Ascending aorta (tissue), 2 donors: ENCODE results near the gene PTPRB. TPM values are rescaled to one million over a fixed set of nuclear protein-coding genes. Genes with fewer than 3 reads are reported as not detected.

Experiments used
- DNase-seq, 2 donors: peaks; one replicate each; pipeline ENCODE4 v3.0.0-alpha.2; 2019; ENCODE audit warnings: low spot score in 2 of 2
- H3K27ac ChIP-seq, 2 donors: fragments of 200-600 bp; sonication (generic); one replicate each; pipeline ENCODE4 v1.5.1; 2016 to 2017; ENCODE audit warnings: mild to moderate bottlenecking in 1 of 2
- H3K27me3 ChIP-seq: fragments of 200-600 bp; sonication (generic); one replicate; pipeline ENCODE4 v1.5.1; 2017
- H3K36me3 ChIP-seq, 2 donors: fragments of 200-600 bp; sonication (generic); one replicate each; pipeline ENCODE4 v1.5.1; 2016
- H3K4me1 ChIP-seq, 2 donors: fragments of 200-600 bp; sonication (generic); one replicate each; pipeline ENCODE4 v1.5.1; 2016 to 2017; ENCODE audit warnings: mild to moderate bottlenecking in 1 of 2
- H3K4me3 ChIP-seq, 2 donors: fragments of 200-600 bp; sonication (generic); one replicate each; pipeline ENCODE4 v1.5.1; 2016 to 2017; ENCODE audit warnings: mild to moderate bottlenecking in 1 of 2
- H3K9me3 ChIP-seq, 2 donors: fragments of 200-600 bp; sonication (generic); one replicate each; pipeline ENCODE4 v1.5.1; 2016
- CTCF ChIP-seq, 3 experiments: fragments of 200-600 bp in 2 of 3; fragments of 450-650 bp in 1 of 3; sonication (generic) in 2 of 3; IDR thresholded peaks; one replicate each; pipeline ENCODE4 v1.5.1; 2016 to 2019; ENCODE audit warnings: antibody characterized with exemption in 3 of 3, mild to moderate bottlenecking in 1 of 3, moderate library complexity in 1 of 3
- intact Hi-C: fragments of 100-400 bp; cut with DNase I; formaldehyde crosslinking; loops from one replicate; pipeline ENCODE4 v1.15.1; 2023
- total RNA-seq: library from RNA; depleted of rRNA; stranded (reverse); fragments of >200 nt; gene quantifications from one replicate; pipeline ENCODE4 v1.1.0, GENCODE V29; 2016

Gene PTPRB
- total RNA-seq, 1 donor from 2014 or later: 49.5 TPM

DNA sequence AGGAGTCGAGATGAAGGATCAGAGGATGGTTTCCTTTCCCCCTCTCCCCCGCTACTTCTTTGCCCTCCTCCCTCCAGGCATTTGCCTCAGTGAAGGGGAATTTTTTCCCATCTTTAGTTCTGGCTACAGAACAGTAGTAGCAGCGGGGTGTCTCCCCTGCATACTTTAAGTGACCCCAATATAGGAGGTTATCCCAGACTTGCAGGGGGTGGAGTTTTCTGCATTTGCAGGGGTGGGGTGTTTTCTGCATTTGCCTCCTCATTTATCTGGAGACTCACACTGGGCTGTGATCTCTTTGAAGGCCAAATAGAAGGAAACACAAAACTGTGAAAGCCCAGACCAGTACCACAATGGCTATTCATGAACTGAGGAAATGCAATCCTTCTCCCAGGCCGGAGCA lies 19.8 kb downstream of the PTPRB start:
- no peaks in the 10 kb centered on the region for H3K9me3 ChIP-seq
- no peak for DNase-seq
- no peaks in the 10 kb centered on the region for H3K27me3 ChIP-seq
- intact Hi-C loops: no loop called here
- H3K27ac ChIP-seq: no peak overlapping the region
- no peaks in the 10 kb centered on the region for H3K36me3 ChIP-seq
- H3K4me1 ChIP-seq: no peaks in the 10 kb centered on the region
- H3K4me3 ChIP-seq: no peak overlapping the region
- TF ChIP-seq CTCF (IDR thresholded peaks at IDR 0.05): no peak

- DNase-seq: no peak
- Histone ChIP-seq H3K4me1 (no peaks in the 10 kb centered on the region), H3K9me3 (no peaks in the 10 kb centered on the region), H3K27me3 (no peaks in the 10 kb centered on the region), H3K36me3 (no peaks in the 10 kb centered on the region), H3K27ac (no peak overlapping the region), H3K4me3 (no peak overlapping the region)
- TF ChIP-seq CTCF (IDR thresholded peaks at IDR 0.05): no peak
- intact Hi-C loops: no loop called here
These were observed 21.9 kb downstream of the PTPRB start for GRCh38 chr12:70615174-70615866.

GRCh38 chr12:70609739-70610491 lies 27.3 kb downstream of the PTPRB start:
- Histone ChIP-seq H3K4me1 (no peaks in the 10 kb centered on the region), H3K36me3 (no peaks in the 10 kb centered on the region), H3K4me3 (peak overlapping the region; percentile 57 to 63), H3K27ac (no peak overlapping the region), H3K9me3 (no peaks in the 10 kb centered on the region), H3K27me3 (no peaks in the 10 kb centered on the region)
- intact Hi-C loops: no loop called here
- peak in 1 of 2 donors; percentile 66 for DNase-seq
- TF ChIP-seq CTCF (IDR thresholded peaks at IDR 0.05): no peak

- no peaks in the 10 kb centered on the region for H3K4me1 ChIP-seq
- H3K4me3 ChIP-seq: peak overlapping the region; percentile 57 to 63
- H3K36me3 ChIP-seq: no peaks in the 10 kb centered on the region
- TF ChIP-seq CTCF (IDR thresholded peaks at IDR 0.05): no peak
- DNase-seq: no peak
- H3K27ac ChIP-seq: no peak overlapping the region
- intact Hi-C loops: no loop called here
- no peaks in the 10 kb centered on the region for H3K9me3 ChIP-seq
- H3K27me3 ChIP-seq: no peaks in the 10 kb centered on the region
These were observed 28.0 kb downstream of the PTPRB start for GRCh38 chr12:70609203-70609602.

DNA sequence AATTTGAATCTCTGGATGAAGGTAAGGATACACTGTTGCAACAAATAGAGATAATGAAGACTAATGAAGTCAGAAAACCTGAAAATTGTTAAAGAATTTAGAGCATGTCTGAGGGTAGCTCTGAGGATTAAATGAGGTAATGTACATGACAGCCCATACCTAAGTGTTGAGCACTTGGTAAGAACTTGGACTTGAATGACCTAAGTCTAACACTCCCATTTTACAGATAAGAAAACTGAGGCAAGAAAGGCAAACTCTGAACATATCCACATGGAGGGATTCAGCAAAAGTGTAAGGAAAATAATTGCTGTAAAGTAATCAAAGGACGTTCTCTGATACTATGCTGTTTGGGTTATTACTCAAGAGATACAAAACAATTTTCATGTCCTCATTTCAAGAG lies 29.0 kb downstream of the PTPRB start:
- TF ChIP-seq CTCF (IDR thresholded peaks at IDR 0.05): no peak
- no peak for DNase-seq
- intact Hi-C loops: no loop called here
- Histone ChIP-seq H3K4me3 (no peak overlapping the region), H3K9me3 (no peaks in the 10 kb centered on the region), H3K36me3 (no peaks in the 10 kb centered on the region), H3K4me1 (no peaks in the 10 kb centered on the region), H3K27ac (no peak overlapping the region), H3K27me3 (no peaks in the 10 kb centered on the region)
